Measurements from ENCODE around the gene CUBN. TPM values are rescaled to one million over a fixed set of nuclear protein-coding genes. Genes with fewer than 3 reads are reported as not detected.

Gene CUBN
- total and polyA plus RNA-seq, 10 of the 15 experiments (the other 5 are each of a cell fraction or from before 2014, with no cell fraction given) = under 0.01 to 0.14 (median 0.02) TPM; not detected in 6

DNA sequence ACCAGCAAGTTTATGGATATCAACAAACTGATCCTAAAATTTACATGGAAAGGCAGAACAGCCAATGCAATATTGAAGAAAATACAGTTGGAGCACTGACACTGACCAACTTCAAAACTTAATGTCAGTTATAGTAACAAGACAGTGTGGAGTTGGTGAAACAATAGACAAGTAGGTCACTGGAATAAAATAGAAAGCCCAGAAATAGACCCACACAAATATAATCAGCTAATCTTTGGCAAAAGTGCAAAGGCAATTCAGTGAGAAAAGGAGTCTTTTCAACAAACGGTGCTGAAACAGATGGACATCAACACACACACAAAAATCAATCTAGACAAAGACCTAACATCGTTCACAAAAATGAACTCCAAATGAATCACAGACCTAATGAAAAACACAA lies 326.1 kb downstream of the CUBN start:
- Histone ChIP-seq H3K79me2 (ENCODE audit: control insufficient read depth, insufficient read depth, low read length) (peaks cover 10% of the 10 kb centered on the region), H3K9me3 (replicated peaks; ENCODE audit: control insufficient read depth, insufficient read depth, low read length) (no peaks in the 10 kb centered on the region; the same call in 2 of the 3 replicates), H4K20me1 (ENCODE audit: control insufficient read depth, insufficient read depth) (no peaks in the 10 kb centered on the region), H3K4me3 (no peak overlapping the region), H2AFZ (ENCODE audit: control insufficient read depth, low read depth, low read length) (no peak overlapping the region), H3K4me2 (ENCODE audit: control insufficient read depth, insufficient read depth) (no peak overlapping the region), H3K4me1 (ENCODE audit: control insufficient read depth, insufficient read depth, low read length) (peaks cover 6% of the 10 kb centered on the region), H3K27ac (ENCODE audit: control insufficient read depth, insufficient read depth) (no peak overlapping the region), H3K9ac (ENCODE audit: control insufficient read depth, insufficient read depth, low read length) (no peak overlapping the region), H3K27me3 (replicated peaks in 1 of 2; ENCODE audit: control insufficient read depth in 2 of 2, insufficient read depth in 2 of 2, low read length in 1 of 2) (no peaks in the 10 kb centered on the region), H3K36me3 (ENCODE audit: control insufficient read depth in 2 of 2, insufficient read depth in 2 of 2, low read length in 1 of 2) (no peaks in the 10 kb centered on the region)
- CTCF ChIA-PET = interaction anchor here (0.9 to 3.2 kb wide), 4 partner anchors 8 to 901 kb away, joined by 3 to 16 read pairs (median 4); no protein-coding TSS in a partner anchor
- SMC1A ChIA-PET (ENCODE audit: uncharacterized antibody, unreplicated experiment) = interaction anchor here (0.6 to 2.4 kb wide), 5 partner anchors 9 to 366 kb away, joined by 3 to 11 read pairs (median 3); partner anchors contain the start of gene RSU1
- TF ChIP-seq NR2C2 (IDR thresholded peaks at IDR 0.05; ENCODE audit: borderline replicate concordance, control insufficient read depth, insufficient read length, low read depth) (no peak), BHLHE40 (IDR thresholded peaks at IDR 0.05; ENCODE audit: borderline replicate concordance in 1 of 2, low read depth in 2 of 2, low read length in 1 of 2) (no peak), MXI1 (IDR thresholded peaks at IDR 0.05; ENCODE audit: low read depth, low read length) (no peak)
- TF ChIP-seq, protein P1, sequence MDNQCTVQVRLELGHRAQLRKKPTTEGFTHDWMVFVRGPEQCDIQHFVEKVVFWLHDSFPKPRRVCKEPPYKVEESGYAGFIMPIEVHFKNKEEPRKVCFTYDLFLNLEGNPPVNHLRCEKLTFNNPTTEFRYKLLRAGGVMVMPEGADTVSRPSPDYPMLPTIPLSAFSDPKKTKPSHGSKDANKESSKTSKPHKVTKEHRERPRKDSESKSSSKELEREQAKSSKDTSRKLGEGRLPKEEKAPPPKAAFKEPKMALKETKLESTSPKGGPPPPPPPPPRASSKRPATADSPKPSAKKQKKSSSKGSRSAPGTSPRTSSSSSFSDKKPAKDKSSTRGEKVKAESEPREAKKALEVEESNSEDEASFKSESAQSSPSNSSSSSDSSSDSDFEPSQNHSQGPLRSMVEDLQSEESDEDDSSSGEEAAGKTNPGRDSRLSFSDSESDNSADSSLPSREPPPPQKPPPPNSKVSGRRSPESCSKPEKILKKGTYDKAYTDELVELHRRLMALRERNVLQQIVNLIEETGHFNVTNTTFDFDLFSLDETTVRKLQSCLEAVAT (IDR thresholded peaks at IDR 0.05) = no peak
- POLR2A ChIA-PET = no interaction called here
- WGBS (ENCODE audit: insufficient coverage, insufficient replicate concordance, low lambda C conversion rate, missing lambda C conversion rate) = 98% methylated on average over 2 of the region's 2 CpGs
- in situ Hi-C loops (cut with MboI) = loop anchor here (10.0 to 25.0 kb wide), 2 partner anchors 899 to 1859 kb away; partner anchors contain the start of genes ARL5B and NSUN6
- RAD21 ChIA-PET (ENCODE audit: unreplicated experiment) = interaction anchor here (2.0 kb wide), 1 partner anchor 14 kb away, joined by 5 read pairs; the partner anchor contains the start of gene RSU1
- DNase-seq (ENCODE audit: low read depth, low spot score) (no peak), ATAC-seq (no peak), FAIRE-seq (no peak)
- BruUV-seq (replicated peaks) = no TSS peak
- intact Hi-C loops (cut with micrococcal nuclease; ENCODE audit: unreplicated experiment) = loop anchor here (10.0 kb wide), 1 partner anchor 899 kb away; no protein-coding TSS in a partner anchor

All from GM12878 (cell line).